ENCODE results near the gene CCNY. TPM values are rescaled to one million over a fixed set of nuclear protein-coding genes. Genes with fewer than 3 reads are reported as not detected.
"Not testable (repeated sequence)": the region's sequence is repeated elsewhere in the genome, so short reads cannot be mapped to it uniquely, and the experiment has no call there.

CCNY gene
- total RNA-seq, 1 donor: 68.6 TPM

DNA sequence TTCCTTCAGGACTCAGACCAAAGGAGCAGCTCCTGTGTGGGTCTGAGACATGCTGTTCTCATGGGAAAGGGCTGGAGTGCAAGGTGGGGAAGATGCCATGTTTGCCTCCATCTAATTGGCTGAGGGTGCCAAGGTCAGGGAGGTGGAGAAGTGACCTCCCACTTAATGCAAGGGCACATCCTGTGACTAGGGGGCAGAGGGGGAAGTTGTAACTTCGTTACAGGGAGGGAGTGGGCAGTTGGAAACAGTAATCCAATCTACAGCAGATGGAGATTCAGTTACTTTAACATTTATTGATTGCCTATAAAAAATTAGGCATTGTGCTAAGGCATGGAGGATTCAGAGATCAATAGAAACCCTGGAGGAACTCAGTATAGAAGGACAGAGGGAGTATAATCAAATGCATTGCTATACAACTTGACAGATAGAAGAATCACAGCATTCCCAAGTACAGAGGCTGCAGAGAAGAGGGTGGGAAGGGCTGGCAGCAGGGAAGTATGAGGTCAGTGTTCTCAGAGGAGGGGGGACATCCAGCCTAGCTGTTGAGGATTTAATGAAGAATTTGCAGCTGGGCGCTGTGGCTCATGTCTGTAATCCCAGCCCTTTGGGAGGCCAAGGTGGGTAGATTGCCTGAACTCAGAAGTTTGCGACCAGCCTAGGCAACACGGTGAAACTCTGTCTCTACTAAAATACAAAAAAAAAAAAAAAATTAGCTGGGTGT is 75.9 kb downstream of the CCNY start:
- Histone ChIP-seq H3K27me3 (ENCODE audit: insufficient read depth, low read length) (no peaks in the 10 kb centered on the region), H3K4me1 (ENCODE audit: insufficient read depth, low read length) (peaks cover 52% of the 10 kb centered on the region), H3K4me3 (ENCODE audit: low read length) (no peak overlapping the region), H3K9me3 (ENCODE audit: low read depth, low read length) (no peaks in the 10 kb centered on the region)

DNA sequence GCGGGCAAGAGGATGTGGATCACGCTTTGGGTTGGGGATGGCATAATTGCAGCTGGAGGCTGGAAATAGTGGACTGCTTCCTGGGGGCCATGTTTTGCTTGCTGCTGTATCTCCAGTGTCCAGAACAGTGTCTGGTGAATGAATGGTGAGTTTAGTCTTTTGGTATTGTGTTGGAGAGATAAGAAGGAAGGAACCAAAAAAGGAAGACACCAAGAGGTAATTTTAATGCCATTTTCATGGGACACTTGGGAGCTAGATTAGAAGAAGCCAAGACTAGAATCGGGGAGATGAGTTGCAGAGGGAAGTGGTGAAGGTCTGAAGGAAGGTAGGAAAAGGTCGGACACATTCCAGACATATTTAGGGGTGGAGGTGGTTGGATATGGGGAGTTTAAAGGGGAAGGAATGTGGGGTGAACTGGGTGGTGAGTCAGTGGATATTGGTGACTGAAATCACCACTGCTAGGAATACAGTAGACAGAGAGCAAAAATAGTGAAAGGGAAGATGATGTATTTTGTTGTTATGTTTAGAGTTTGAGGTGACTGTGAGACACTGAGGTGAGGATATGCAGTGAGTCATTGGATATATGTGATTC is 76.7 kb downstream of the CCNY start:
- H3K4me3 ChIP-seq (ENCODE audit: low read length): no peak overlapping the region
- H3K9me3 ChIP-seq (ENCODE audit: low read depth, low read length): no peaks in the 10 kb centered on the region
- H3K27me3 ChIP-seq (ENCODE audit: insufficient read depth, low read length): no peaks in the 10 kb centered on the region
- H3K4me1 ChIP-seq (ENCODE audit: insufficient read depth, low read length): peaks cover 57% of the 10 kb centered on the region

DNA sequence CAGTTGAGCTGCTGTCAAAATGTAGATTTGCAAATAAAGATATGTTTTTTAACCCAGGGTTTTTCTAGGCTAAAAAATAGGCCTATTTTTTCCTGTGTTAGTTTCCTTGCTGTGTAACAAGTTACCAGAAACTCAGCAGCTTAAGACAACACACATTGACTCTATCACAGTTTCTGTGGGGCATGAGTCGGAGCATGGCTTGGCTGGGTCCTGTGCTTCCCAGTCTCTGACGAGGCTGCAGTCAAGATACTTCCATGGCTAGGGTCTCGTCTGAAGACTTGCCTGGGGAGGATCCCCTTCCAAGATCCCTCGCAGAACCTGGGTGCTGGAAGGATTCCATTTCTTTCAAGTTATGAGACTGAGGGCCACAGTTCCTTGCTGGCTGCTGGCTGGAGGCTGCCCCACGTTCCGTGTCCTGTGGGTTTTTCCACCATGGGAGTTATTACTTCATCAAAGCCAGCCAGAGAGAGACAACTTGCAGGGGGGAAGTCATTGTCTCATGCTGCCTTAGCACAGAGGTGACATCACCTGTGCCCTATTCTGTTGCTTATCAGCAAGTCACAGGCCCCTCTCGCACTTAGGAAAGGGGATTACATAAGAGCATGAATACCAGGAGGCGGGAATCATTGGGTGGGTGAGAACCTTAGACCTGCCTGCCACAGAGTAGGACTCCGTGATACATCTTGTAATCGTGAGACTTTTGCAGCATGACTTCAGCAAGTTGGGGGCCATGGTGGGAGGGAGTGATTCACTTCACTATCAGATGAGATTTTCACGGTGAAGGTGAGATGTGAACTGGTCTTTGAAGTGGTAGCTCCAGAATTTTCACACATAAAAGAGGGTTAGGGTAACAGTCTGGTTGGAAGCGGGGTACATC is 77.9 kb downstream of the CCNY start:
- Histone ChIP-seq H3K9me3 (ENCODE audit: low read depth, low read length) (no peaks in the 10 kb centered on the region), H3K4me1 (ENCODE audit: insufficient read depth, low read length) (peaks cover 56% of the 10 kb centered on the region), H3K27me3 (ENCODE audit: insufficient read depth, low read length) (no peaks in the 10 kb centered on the region)

DNA sequence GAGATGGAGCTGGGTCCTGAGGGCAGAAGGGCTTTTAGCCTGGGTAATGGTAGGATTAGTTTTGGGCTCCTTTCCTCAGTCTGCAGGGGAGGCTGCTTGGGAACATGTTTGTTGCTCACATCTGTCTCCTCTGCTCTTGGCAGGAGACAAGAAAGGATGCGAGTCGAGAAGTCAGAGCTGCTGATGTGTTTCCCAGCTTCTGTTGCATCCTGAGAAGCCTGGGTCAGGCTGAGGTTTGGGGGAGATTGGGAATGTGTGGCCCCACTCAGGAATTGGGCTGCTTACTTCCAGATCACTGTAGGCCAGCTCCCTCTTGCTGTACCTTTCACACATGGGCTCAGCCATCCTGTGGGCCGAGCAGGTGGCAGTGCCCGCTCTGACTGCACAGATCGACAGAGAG is 79.2 kb downstream of the CCNY start:
- peaks cover 50% of the 10 kb centered on the region for H3K4me1 ChIP-seq (ENCODE audit: insufficient read depth, low read length)
- no peaks in the 10 kb centered on the region for H3K9me3 ChIP-seq (ENCODE audit: low read depth, low read length)
- no peak overlapping the region for H3K4me3 ChIP-seq (ENCODE audit: low read length)
- no peaks in the 10 kb centered on the region for H3K27me3 ChIP-seq (ENCODE audit: insufficient read depth, low read length)

More for the DNA sequence above, 77.9 kb downstream of the CCNY start:
- H3K4me3 ChIP-seq (ENCODE audit: low read length): no peak overlapping the region

DNA sequence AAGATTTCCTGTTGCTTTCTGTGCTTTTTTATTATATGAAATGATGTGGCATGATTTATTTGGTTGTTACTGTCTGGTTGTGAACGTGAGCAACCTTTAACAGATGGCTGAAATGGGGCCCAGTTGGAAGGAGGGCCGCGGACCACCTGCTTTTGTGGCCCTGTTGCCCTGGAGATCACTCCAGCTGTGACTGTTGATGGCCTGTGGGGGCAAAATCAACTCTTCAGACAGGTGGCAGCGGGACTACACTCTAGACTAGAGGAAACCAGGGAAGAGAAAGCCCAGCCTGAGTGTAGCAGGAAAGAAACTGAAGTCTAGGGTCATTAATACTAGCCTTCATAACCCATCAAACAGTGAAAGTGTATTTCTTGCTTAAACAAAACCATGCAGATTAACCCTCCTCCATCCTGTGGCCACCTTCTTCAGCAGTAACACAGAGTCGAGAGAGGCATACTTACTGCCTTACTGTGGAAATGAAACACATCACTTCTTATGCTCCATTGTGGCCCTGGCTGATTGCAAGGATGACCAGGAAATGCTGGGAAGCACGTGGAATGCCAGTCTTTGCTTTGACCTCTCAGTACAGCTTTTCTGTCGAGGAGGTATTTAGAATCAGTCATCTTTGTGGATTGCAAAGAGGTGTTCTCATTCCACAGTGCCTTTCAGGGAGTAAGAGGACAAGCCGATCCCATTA is 80.5 kb downstream of the CCNY start:
- H3K9me3 ChIP-seq (ENCODE audit: low read depth, low read length): no peaks in the 10 kb centered on the region
- peaks cover 42% of the 10 kb centered on the region for H3K4me1 ChIP-seq (ENCODE audit: insufficient read depth, low read length)
- H3K27me3 ChIP-seq (ENCODE audit: insufficient read depth, low read length): no peaks in the 10 kb centered on the region
- no peak overlapping the region for H3K4me3 ChIP-seq (ENCODE audit: low read length)

DNA sequence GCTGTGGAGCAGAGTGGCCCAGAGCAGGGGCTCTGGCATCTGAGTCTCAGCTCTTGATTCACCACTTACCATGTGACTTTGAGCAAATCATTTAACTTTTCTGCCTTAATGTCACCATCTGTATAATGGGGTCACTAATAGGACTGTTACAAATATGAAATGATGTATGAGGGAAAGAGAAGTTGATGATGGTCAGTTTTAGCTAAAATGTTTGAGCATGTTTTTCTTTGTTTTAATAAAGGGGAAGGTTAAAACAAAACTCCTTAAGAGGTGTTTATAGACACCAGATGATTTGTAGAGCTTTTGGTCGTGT is 81.0 kb downstream of the CCNY start:
- Histone ChIP-seq H3K27me3 (ENCODE audit: insufficient read depth, low read length) (no peaks in the 10 kb centered on the region), H3K9me3 (ENCODE audit: low read depth, low read length) (no peaks in the 10 kb centered on the region), H3K4me3 (ENCODE audit: low read length) (no peak overlapping the region), H3K4me1 (ENCODE audit: insufficient read depth, low read length) (peaks cover 37% of the 10 kb centered on the region)

DNA sequence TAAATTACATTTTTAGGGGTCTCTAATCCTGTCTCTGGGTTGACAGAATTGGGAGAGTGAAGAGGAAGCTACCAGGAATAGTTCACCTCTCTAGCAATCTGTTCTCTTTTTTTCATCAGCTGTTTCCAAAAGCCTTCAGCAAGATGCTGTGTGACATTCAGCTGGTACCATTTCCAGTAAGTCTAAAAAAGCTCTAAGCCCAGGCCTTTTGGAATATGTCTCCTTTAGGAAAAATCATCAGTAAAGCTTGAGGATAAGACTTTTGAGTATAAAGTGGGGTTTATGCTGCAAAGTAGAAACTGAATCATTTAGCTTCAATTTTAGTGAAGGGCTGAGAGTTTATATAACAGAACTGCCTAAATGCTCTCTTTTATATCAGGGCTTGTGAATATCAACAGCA is 81.5 kb downstream of the CCNY start:
- H3K9me3 ChIP-seq (ENCODE audit: low read depth, low read length): no peaks in the 10 kb centered on the region
- peaks cover 32% of the 10 kb centered on the region for H3K4me1 ChIP-seq (ENCODE audit: insufficient read depth, low read length)
- no peak overlapping the region for H3K4me3 ChIP-seq (ENCODE audit: low read length)
- no peaks in the 10 kb centered on the region for H3K27me3 ChIP-seq (ENCODE audit: insufficient read depth, low read length)

DNA sequence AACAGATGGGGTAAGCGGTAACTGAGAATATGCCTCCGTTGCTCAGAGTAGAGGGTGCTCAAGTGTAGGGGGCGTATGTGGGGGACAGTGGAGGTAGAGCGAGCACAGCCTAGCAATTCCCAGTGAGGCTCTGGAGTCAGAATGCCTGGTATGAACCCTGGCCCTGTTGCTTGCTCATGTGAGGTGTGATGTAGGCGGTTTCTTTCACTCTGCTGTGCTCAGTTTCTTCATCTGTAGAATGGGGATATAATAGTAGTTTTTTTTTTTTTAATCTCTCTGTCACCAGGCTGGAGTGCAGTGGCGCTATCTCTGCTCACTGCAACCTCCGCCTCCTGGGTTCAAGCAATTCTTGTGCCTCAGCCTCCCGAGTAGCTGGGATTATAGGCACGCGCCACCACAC is 82.3 kb downstream of the CCNY start:
- H3K27me3 ChIP-seq (ENCODE audit: insufficient read depth, low read length); H3K4me3 ChIP-seq (ENCODE audit: low read length); H3K9me3 ChIP-seq (ENCODE audit: low read depth, low read length): not testable (repeated sequence)
- peaks cover 25% of the 10 kb centered on the region for H3K4me1 ChIP-seq (ENCODE audit: insufficient read depth, low read length)

DNA sequence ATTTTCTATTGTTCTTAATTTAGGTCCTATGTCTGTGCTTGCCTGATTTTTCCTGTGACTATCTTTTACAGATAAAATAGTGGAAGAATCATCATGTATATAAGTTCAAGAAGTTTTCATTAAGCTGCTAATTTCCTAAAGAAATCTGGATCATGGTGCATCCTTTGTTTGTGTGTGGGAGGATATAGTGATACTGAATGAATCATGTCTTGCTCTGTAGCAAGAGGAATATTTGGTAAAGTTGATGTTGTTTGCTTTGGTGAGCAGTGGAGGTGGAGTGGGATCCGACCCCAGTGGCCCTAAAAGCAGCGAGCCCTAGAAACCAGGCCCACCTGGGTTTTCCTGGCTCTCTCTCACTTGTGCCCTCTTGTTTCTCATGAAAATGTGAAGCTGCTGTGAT is 83.7 kb downstream of the CCNY start:
- no peak overlapping the region for H3K4me3 ChIP-seq (ENCODE audit: low read length)
- H3K9me3 ChIP-seq (ENCODE audit: low read depth, low read length): no peaks in the 10 kb centered on the region
- peaks cover 14% of the 10 kb centered on the region for H3K4me1 ChIP-seq (ENCODE audit: insufficient read depth, low read length)
- no peaks in the 10 kb centered on the region for H3K27me3 ChIP-seq (ENCODE audit: insufficient read depth, low read length)

DNA sequence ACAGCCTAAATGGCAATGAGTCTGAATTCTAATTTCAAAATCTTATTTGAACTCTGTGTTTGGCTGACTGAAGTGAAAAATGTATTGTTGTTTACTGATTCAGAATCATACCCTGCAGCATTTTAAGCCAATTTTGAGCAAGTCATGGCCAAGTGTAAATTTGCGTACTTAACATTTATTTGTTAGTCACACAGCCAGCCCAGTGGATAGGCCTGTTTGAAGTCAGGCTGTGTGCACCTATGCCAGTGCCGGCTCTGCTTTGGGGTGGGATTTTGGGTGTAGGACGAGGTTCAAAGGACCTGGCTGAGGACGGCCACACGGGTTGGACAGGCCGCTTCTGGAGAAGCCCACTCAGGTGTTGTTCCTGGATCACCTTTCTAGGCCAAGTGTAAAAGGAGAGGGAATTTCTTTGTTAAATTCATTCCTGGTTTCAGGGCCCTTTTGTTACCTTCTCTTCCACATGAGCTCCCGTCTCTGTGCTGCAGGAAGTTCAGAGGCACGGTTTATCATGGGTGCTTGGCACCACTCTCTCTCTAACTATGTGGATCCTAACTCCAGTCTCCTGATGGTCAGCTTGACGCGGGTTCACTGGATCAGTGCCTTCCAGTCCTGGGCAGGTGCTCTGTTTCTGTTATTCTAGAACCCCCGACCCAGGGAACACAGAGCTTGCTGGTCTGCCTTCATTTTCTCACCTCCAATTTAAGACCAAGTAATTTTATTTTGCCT is 84.7 kb downstream of the CCNY start:
- H3K4me1 ChIP-seq (ENCODE audit: insufficient read depth, low read length): peaks cover 17% of the 10 kb centered on the region
- no peaks in the 10 kb centered on the region for H3K9me3 ChIP-seq (ENCODE audit: low read depth, low read length)
- H3K27me3 ChIP-seq (ENCODE audit: insufficient read depth, low read length): no peaks in the 10 kb centered on the region
- H3K4me3 ChIP-seq (ENCODE audit: low read length): no peak overlapping the region

DNA sequence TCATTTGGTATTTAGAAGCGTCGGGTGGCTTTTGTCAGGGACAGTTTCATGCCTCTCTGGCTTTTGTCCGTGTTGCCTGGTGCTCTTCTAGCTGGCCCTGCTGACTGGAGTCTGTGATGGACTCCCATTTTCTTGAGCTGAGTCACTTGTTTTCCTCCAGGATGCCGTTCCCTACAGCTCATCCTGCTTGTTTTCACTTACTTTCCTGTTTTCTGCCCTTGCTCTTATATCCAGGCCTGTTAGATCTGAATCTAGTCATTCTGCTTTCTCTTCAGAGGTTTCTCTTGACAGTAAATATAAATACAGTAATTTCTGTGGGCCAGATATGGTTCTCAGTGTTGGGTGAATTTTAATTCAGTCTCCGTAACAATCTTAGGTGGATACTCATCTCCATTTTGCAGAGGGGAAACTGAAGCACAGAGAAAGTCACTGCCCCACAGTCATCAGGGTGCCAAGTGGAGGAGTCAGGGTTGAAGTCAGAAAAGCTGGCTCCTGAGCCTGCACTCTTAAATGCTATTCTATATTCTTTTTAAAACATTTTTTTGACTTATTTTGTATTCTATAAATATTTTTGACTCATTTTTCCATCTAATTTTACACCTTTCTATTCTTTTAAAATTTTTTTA is 85.4 kb downstream of the CCNY start:
- Histone ChIP-seq H3K9me3 (ENCODE audit: low read depth, low read length) (no peaks in the 10 kb centered on the region), H3K4me1 (ENCODE audit: insufficient read depth, low read length) (peaks cover 21% of the 10 kb centered on the region), H3K4me3 (ENCODE audit: low read length) (no peak overlapping the region), H3K27me3 (ENCODE audit: insufficient read depth, low read length) (no peaks in the 10 kb centered on the region)

DNA sequence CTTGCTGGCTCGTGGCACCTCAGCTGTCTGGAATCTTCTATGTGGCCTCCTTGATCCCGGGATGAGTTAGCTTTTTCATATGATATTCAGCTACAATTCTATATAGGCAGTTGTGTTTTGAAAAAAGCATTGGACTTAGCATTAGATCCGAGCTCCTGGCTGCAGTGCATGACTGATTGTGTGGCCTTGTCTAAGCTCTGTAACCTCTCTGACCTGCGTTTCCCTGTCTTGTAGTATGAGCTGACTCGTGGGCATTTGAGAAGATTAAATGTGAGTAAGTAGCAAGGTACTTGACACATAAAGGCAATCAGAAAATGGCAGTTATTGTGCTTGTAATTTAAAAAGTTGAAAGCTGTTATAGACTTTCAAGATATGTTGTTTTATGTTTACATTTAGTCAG is 85.9 kb downstream of the CCNY start:
- H3K4me3 ChIP-seq (ENCODE audit: low read length): no peak overlapping the region
- peaks cover 20% of the 10 kb centered on the region for H3K4me1 ChIP-seq (ENCODE audit: insufficient read depth, low read length)
- H3K27me3 ChIP-seq (ENCODE audit: insufficient read depth, low read length): no peaks in the 10 kb centered on the region
- no peaks in the 10 kb centered on the region for H3K9me3 ChIP-seq (ENCODE audit: low read depth, low read length)

DNA sequence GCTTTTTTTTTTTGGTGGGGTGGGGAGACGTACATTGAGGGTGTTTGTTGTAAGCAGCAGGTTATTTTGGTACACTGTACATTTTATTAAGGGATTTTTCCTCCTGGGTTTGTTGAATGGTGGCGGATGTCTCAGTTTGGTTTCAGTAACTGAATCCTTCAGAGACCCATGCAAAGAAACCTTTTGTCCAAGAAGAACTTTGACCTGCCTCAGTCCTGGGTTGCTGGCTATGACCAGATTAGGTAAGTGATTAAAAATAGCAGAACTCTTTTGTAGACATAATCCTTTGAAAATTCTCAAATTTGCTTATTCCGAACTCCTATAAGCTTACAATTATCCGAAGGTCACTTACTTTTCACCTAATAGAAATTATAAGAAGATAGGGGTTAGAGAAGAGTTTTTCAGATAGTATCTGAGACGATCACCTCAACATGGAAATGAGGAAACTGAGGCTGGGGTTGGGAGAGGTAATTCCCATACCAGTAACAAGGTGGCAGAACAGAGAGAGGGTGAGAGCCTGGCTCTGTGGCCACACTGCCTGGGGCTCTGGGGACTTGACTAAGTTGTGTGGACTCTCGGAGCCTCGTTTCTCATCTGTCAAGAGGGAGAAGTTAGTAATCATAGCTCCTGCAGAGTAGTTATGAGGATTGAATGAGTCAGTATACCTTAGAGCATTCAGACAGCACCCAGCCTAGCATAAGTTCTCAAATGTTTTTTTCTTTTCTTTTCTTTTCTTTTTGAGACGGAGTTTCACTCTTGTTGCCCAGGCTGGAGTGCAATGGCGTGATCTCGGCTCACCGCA is 87.4 kb downstream of the CCNY start:
- no peak overlapping the region for H3K4me3 ChIP-seq (ENCODE audit: low read length)
- peaks cover 21% of the 10 kb centered on the region for H3K4me1 ChIP-seq (ENCODE audit: insufficient read depth, low read length)
- no peaks in the 10 kb centered on the region for H3K9me3 ChIP-seq (ENCODE audit: low read depth, low read length)
- H3K27me3 ChIP-seq (ENCODE audit: insufficient read depth, low read length): no peaks in the 10 kb centered on the region

Data from mononuclear cell (primary cell).